ENCODE measurements around the gene YIPF4. TPM values are rescaled to one million over a fixed set of nuclear protein-coding genes. Genes with fewer than 3 reads are reported as not detected.

Gene YIPF4
- total and polyA plus RNA-seq, 12 donors, result 8.4 to 69.3 (median 27.0) TPM

DNA sequence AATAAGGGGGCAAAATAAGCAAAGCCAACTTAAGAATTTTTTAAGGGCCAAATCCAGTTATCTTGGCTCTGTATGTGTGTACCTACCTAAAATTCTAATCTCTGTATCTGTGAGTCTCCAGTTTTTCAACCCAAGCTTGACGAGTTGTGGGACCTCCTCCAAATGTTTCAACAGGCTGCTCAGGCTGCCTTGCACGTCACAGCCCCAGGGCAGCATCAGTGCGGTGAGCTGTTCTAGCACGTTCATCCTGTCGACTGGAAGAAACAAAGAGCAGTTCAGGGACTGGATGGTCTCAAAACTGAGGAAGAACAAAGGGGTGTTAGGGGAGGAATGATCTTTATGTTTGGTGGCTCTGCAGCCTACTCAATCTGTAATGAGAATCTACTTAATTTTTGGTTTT, 42.4 kb upstream of the YIPF4 start:
- H3K9me3 ChIP-seq (replicated peaks in 1 of 3), result no peaks in the 10 kb centered on the region
- H3K4me3 ChIP-seq, result no peak overlapping the region
- intact Hi-C loops (cut with DNase I), result no loop called here
- no peaks in the 10 kb centered on the region for H3K27me3 ChIP-seq
- 78 to 89% (median 82%) methylated on average over 5 of the region's 5 CpGs for WGBS, 4 donors
- no peak overlapping the region for H3K27ac ChIP-seq
- no peaks in the 10 kb centered on the region for H3K4me1 ChIP-seq (replicated peaks in 1 of 2)
- no peak for DNase-seq
- TF ChIP-seq, protein P1, sequence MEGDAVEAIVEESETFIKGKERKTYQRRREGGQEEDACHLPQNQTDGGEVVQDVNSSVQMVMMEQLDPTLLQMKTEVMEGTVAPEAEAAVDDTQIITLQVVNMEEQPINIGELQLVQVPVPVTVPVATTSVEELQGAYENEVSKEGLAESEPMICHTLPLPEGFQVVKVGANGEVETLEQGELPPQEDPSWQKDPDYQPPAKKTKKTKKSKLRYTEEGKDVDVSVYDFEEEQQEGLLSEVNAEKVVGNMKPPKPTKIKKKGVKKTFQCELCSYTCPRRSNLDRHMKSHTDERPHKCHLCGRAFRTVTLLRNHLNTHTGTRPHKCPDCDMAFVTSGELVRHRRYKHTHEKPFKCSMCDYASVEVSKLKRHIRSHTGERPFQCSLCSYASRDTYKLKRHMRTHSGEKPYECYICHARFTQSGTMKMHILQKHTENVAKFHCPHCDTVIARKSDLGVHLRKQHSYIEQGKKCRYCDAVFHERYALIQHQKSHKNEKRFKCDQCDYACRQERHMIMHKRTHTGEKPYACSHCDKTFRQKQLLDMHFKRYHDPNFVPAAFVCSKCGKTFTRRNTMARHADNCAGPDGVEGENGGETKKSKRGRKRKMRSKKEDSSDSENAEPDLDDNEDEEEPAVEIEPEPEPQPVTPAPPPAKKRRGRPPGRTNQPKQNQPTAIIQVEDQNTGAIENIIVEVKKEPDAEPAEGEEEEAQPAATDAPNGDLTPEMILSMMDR (IDR thresholded peaks at IDR 0.05), result no peak
- TF ChIP-seq POLR2A (IDR thresholded peaks at IDR 0.05), result no peak
- no peaks in the 10 kb centered on the region for H3K36me3 ChIP-seq (replicated peaks in 1 of 2)

DNA sequence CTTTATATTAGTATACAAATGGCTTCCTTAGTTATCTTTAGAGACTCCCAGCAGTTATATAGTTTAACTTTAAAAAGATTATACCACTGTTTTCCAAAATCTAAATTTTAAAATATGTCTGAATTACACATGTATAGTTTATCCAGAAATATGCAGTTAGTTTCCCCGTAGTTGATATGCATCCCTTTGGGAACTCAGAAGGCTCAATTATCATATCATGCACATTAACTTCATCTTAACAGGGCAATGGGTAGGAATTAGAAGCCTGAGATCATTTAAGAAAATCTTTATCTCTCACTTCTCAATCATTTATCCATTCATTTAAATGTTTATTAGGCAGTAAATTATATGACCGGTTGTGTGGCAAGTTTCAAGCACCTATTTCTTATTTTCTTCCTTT, 40.2 kb upstream of the YIPF4 start:
- Histone ChIP-seq H3K27ac (no peak overlapping the region), H3K9me3 (replicated peaks in 1 of 3) (no peaks in the 10 kb centered on the region), H3K36me3 (replicated peaks in 1 of 2) (no peaks in the 10 kb centered on the region), H3K4me1 (replicated peaks in 1 of 2) (no peaks in the 10 kb centered on the region), H3K27me3 (no peaks in the 10 kb centered on the region), H3K4me3 (no peak overlapping the region)
- 90 to 96% (median 93%) methylated on average over 2 of the region's 2 CpGs for WGBS, 4 donors
- DNase-seq, result no peak
- TF ChIP-seq, protein P1 (IDR thresholded peaks at IDR 0.05), result no peak
- no peak for TF ChIP-seq POLR2A (IDR thresholded peaks at IDR 0.05)
- intact Hi-C loops (cut with DNase I), result no loop called here

- WGBS, 4 donors, result 81 to 87% (median 83%) methylated on average over 2 of the region's 2 CpGs
- no peaks in the 10 kb centered on the region for H3K27me3 ChIP-seq
- intact Hi-C loops (cut with DNase I), result no loop called here
Observed at GRCh38 chr2:32237996-32238395, 39.7 kb upstream of the YIPF4 start.

GRCh38 chr2:32242331-32242730, 35.4 kb upstream of the YIPF4 start:
- no peaks in the 10 kb centered on the region for H3K4me1 ChIP-seq (replicated peaks in 1 of 2)
- no peak for TF ChIP-seq POLR2A (IDR thresholded peaks at IDR 0.05)
- TF ChIP-seq, protein P1 (IDR thresholded peaks at IDR 0.05), result no peak
- no peaks in the 10 kb centered on the region for H3K27me3 ChIP-seq
- intact Hi-C loops (cut with DNase I), result no loop called here
- DNase-seq, result no peak
- H3K9me3 ChIP-seq (replicated peaks in 1 of 3), result no peaks in the 10 kb centered on the region
- 93 to 97% (median 95%) methylated on average over 3 of the region's 3 CpGs for WGBS, 4 donors
- no peak overlapping the region for H3K27ac ChIP-seq
- no peaks in the 10 kb centered on the region for H3K36me3 ChIP-seq (replicated peaks in 1 of 2)
- no peak overlapping the region for H3K4me3 ChIP-seq

More at GRCh38 chr2:32237996-32238395, 39.7 kb upstream of the YIPF4 start:
- Histone ChIP-seq H3K36me3 (replicated peaks in 1 of 2) (no peaks in the 10 kb centered on the region), H3K4me1 (replicated peaks in 1 of 2) (no peaks in the 10 kb centered on the region), H3K4me3 (no peak overlapping the region), H3K9me3 (replicated peaks in 1 of 3) (no peaks in the 10 kb centered on the region), H3K27ac (no peak overlapping the region)
- no peak for DNase-seq
- no peak for TF ChIP-seq POLR2A (IDR thresholded peaks at IDR 0.05)
- TF ChIP-seq, protein P1 (IDR thresholded peaks at IDR 0.05), result no peak

All from adrenal gland (tissue), 12 donors.